GM12891 (cell line): ENCODE measurements around the gene PRMT3.

Experiments used
- DNase-seq: peaks from one replicate; pipeline ENCODE4 v3.0.0; 2011; ENCODE audit warnings: low spot score; ENCODE audit not compliant: insufficient read length
- FAIRE-seq: peaks from 2 replicates; lab custom pipeline; 2011; peaks lifted over from hg19 to GRCh38; lab: Jason Lieb, UNC
- PAX5 ChIP-seq: IDR thresholded peaks from 2 replicates; pipeline ENCODE4 v1.6.1; 2011; ENCODE audit warnings: low read length, moderate library complexity, mild to moderate bottlenecking; ENCODE audit not compliant: insufficient read depth, severe bottlenecking
- POLR2A ChIP-seq: IDR thresholded peaks from 2 replicates; pipeline ENCODE4 v1.6.1; 2011; ENCODE audit warnings: low read depth, low read length, control low read depth
- POLR2AphosphoS5 ChIP-seq: IDR thresholded peaks from 2 replicates; pipeline ENCODE4 v1.6.1; 2011; ENCODE audit warnings: low read depth, low read length, control low read depth
- POU2F2 ChIP-seq: IDR thresholded peaks from 2 replicates; pipeline ENCODE4 v1.6.1; 2011; ENCODE audit warnings: low read depth, mild to moderate bottlenecking, control low read depth, low read length, moderate library complexity
- SPI1 ChIP-seq: IDR thresholded peaks from 2 replicates; pipeline ENCODE4 v1.6.1; 2011; ENCODE audit warnings: low read depth, low read length, control low read depth
- TAF1 ChIP-seq: IDR thresholded peaks from 2 replicates; pipeline ENCODE4 v1.6.1; 2011; ENCODE audit warnings: low read depth, low read length, control low read depth

The PRMT3 gene

GRCh38 chr11:20501252-20501651, 113.7 kb downstream of the PRMT3 start:
- TF ChIP-seq SPI1, result no peak
- TF ChIP-seq TAF1, result no peak
- no peak for TF ChIP-seq POU2F2
- DNase-seq (no peak), FAIRE-seq (no peak)

DNA sequence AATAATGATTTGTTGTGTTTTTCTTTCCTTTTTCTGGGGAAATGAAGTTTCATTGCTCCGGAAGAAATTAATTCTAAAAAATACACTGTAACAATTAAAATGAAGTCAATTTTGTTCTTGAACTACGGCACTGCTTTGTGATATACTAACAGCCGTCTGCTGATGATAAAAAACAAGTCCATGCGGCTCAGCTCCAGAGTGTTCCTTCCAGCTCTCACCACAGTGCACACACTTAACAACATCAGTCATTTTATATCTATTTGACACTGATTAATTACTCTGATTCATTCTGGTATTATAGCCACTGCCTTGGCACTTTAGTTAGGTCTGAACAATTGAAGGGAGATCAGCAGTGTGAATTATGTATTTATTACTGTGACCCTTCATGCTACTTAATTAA, 114.5 kb downstream of the PRMT3 start:
- no peak for DNase-seq
- no peak for TF ChIP-seq POLR2AphosphoS5
- no peak for TF ChIP-seq POLR2A
- no peak for TF ChIP-seq PAX5
- TF ChIP-seq POU2F2, result no peak
- TF ChIP-seq TAF1, result no peak
- TF ChIP-seq SPI1, result no peak
- no peak for FAIRE-seq

DNA sequence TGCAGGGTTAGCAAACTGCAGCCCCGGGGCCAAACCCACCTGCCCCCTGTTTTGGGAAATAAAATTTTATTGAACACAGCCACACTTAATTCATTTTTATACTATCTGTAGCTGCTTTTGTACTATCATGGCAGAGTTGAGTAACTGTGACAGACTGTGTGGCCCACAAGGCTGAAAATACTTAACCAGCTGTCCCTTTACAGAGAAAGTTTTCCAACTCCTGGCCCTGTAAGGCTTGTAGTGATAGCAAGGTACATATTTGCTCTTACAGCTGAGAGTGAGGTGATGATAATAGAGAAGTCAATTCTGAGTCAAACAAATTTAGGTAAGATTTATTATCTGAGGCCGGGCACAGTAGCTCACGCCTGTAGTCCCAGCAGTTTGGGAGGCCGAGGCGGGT, 124.5 kb downstream of the PRMT3 start:
- DNase-seq, result no peak
- no peak for FAIRE-seq
- no peak for TF ChIP-seq PAX5
- TF ChIP-seq POU2F2, result no peak
- no peak for TF ChIP-seq TAF1
- TF ChIP-seq SPI1, result no peak
- no peak for TF ChIP-seq POLR2AphosphoS5
- no peak for TF ChIP-seq POLR2A

DNA sequence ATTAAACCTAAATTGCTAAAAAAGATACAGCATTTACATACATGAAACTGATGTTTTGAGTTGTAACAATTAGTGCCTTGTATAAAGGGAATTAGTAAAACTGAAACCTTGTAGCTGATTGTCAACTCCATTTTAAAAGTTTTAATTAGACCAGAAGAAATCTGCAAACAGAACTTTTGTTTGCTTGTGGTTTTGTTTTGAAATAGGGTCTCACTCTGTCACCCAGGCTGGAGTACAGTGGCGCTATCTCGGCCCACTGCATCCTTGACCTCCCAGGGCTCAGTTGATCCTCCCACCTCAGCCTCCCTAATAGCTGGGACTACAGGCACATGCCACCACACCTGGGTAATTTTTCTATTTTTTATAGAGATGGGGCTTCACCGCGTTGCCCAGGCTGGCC, 125.4 kb downstream of the PRMT3 start:
- DNase-seq (no peak), FAIRE-seq (no peak)
- no peak for TF ChIP-seq TAF1
- no peak for TF ChIP-seq PAX5
- no peak for TF ChIP-seq POLR2A
- TF ChIP-seq POLR2AphosphoS5, result no peak
- TF ChIP-seq POU2F2, result no peak
- no peak for TF ChIP-seq SPI1

- FAIRE-seq (no peak), DNase-seq (no peak)
- TF ChIP-seq POU2F2 (no peak), TAF1 (no peak), POLR2AphosphoS5 (no peak), POLR2A (no peak), SPI1 (no peak), PAX5 (no peak)
These were observed 130.9 kb downstream of the PRMT3 start for GRCh38 chr11:20518323-20518834.

DNA sequence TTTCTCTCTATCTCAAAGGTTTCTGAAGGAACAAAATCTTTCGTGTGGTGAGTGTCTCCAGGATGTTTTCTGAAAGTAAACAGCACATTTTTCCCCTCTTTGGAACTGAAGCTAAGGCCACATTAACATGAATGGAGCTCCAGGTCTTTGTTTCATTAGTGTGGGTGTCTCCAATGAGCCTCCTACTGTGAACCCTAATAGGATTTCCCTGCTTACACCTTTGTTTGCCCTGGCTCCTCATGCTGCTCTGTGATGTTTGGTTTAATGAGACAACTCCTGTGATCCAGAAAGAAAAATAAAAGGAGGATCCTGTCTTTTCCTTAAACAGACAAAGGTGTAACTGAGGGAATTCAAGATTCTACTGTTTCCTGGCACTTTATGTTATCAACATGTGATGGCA, 135.0 kb downstream of the PRMT3 start:
- TF ChIP-seq SPI1 (no peak), POLR2A (no peak), POU2F2 (no peak), PAX5 (no peak), TAF1 (no peak), POLR2AphosphoS5 (no peak)
- no peak for FAIRE-seq
- no peak for DNase-seq

- DNase-seq (no peak), FAIRE-seq (peak; percentile 41)
- TF ChIP-seq POLR2A (no peak), POLR2AphosphoS5 (no peak), POU2F2 (no peak), TAF1 (no peak), PAX5 (no peak), SPI1 (no peak)
These were observed 142.2 kb downstream of the PRMT3 start for GRCh38 chr11:20529757-20530156.

- FAIRE-seq (peak; percentile 5), DNase-seq (no peak)
- TF ChIP-seq SPI1 (no peak), POLR2AphosphoS5 (no peak), POLR2A (no peak), POU2F2 (no peak), PAX5 (peak; percentile 7), TAF1 (no peak)
These were observed 143.6 kb downstream of the PRMT3 start for GRCh38 chr11:20530942-20531703.

GRCh38 chr11:20535271-20535881, 147.9 kb downstream of the PRMT3 start:
- TF ChIP-seq TAF1 (no peak), SPI1 (no peak), POU2F2 (no peak), PAX5 (no peak), POLR2A (no peak), POLR2AphosphoS5 (no peak)
- DNase-seq (no peak), FAIRE-seq (no peak)

DNA sequence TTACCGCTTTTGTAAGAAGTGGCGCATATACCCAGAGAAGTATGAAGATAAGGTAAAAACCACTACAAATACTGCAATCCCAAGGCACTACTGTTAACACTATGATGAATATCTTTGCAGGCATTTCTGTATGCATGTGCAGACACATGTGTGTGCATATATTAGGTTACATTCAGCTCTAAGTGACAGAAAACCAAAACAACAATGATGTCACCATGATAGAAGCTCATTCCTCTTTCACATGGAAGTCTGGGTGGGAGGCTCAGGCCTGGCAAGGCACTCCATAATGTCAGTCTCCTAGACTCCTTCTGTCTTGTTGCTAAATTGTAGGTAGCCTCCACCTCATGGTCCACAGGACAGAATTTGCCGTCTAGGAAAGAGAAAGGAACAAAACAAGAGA, 148.8 kb downstream of the PRMT3 start:
- TF ChIP-seq POLR2AphosphoS5 (no peak), PAX5 (no peak), SPI1 (no peak), POU2F2 (no peak), TAF1 (no peak), POLR2A (no peak)
- FAIRE-seq, result no peak

More for the DNA sequence above, 148.8 kb downstream of the PRMT3 start:
- no peak for DNase-seq
